Caco-2 (cell line): ENCODE measurements around the gene LRRC8E. TPM values are rescaled to one million over a fixed set of nuclear protein-coding genes. Genes with fewer than 3 reads are reported as not detected.

Experiments
- BruUV-seq: library from RNA; stranded (reverse); fragments of 400-500 nt; replicated peaks from 2 replicates; lab custom pipeline; 2021; lab: Mats Ljungman, UMichigan
- CTCF ChIA-PET: fragments of 300-600 bp; sonication (Branson Sonifier 250); formaldehyde crosslinking; loops from one replicate; lab custom pipeline; 2022; ENCODE audit warnings: antibody characterized with exemption; lab: Charles Lee
- POLR2A ChIA-PET: fragments of 300-600 bp; sonication (Branson Sonifier 250); formaldehyde crosslinking; loops from one replicate; lab custom pipeline; 2022; ENCODE audit warnings: antibody characterized with exemption; lab: Charles Lee
- DNase-seq, 2 experiments: peaks; one replicate each; pipeline versions ENCODE4 v3.0.0 to v3.0.0-alpha.2; 2020 to 2022
- H3K27me3 ChIP-seq: replicated peaks from 2 replicates; pipeline ENCODE4 v1.6.0; 2011; ENCODE audit warnings: low read length; ENCODE audit not compliant: control insufficient read depth, insufficient read depth
- H3K36me3 ChIP-seq: 2 replicates; pipeline ENCODE4 v1.5.1; 2011; ENCODE audit warnings: low read length; ENCODE audit not compliant: control insufficient read depth, insufficient read depth
- H3K4me1 ChIP-seq: fragments of 250-450 bp; sonication (Bioruptor Pico); 2 replicates; pipeline ENCODE4 v1.5.1; 2020; ENCODE audit warnings: mild to moderate bottlenecking
- H3K4me3 ChIP-seq: 2 replicates; pipeline ENCODE4 v1.5.1; 2011; ENCODE audit warnings: low read depth, mild to moderate bottlenecking, control low read depth, low read length
- H3K9me3 ChIP-seq: fragments of 250-450 bp; sonication (Bioruptor Pico); 2 replicates; pipeline ENCODE4 v1.5.1; 2020; ENCODE audit warnings: mild to moderate bottlenecking, moderate library complexity
- H3K27ac Mint-ChIP-seq: one replicate; pipeline ENCODE4 v1.8.0; 2022; ENCODE audit warnings: mixed read lengths; ENCODE audit not compliant: unreplicated experiment
- H3K27me3 Mint-ChIP-seq: one replicate; pipeline ENCODE4 v1.8.0; 2022; ENCODE audit warnings: mixed read lengths; ENCODE audit not compliant: insufficient read depth, unreplicated experiment
- H3K36me3 Mint-ChIP-seq: one replicate; pipeline ENCODE4 v1.8.0; 2022; ENCODE audit warnings: mild to moderate bottlenecking, mixed read lengths; ENCODE audit not compliant: insufficient read depth, unreplicated experiment
- H3K4me1 Mint-ChIP-seq: one replicate; pipeline ENCODE4 v1.8.0; 2022; ENCODE audit warnings: low read depth, mixed read lengths; ENCODE audit not compliant: unreplicated experiment
- H3K4me3 Mint-ChIP-seq: one replicate; pipeline ENCODE4 v1.8.0; 2022; ENCODE audit warnings: mild to moderate bottlenecking, moderate library complexity, mixed read lengths; ENCODE audit not compliant: unreplicated experiment
- H3K9me3 Mint-ChIP-seq: one replicate; pipeline ENCODE4 v1.8.0; 2022; ENCODE audit warnings: mixed read lengths; ENCODE audit not compliant: unreplicated experiment
- intact Hi-C: fragments of 100-400 bp; cut with micrococcal nuclease; formaldehyde crosslinking; loops from one replicate; pipeline ENCODE4 v1.10.0; 2022; ENCODE audit not compliant: unreplicated experiment
- total RNA-seq: library from RNA; stranded (reverse); gene quantifications from 2 replicates; pipeline ENCODE4 v1.2.3, GENCODE V29; 2022
- TF ChIP-seq, protein P1 (sequence below), 2 experiments: fragments of 200-600 bp in 1 of 2; IDR thresholded peaks; 1 replicate in 1 of 2; 2 replicates in 1 of 2; pipeline versions ENCODE4 v1.5.1 to v1.8.0; 2011 to 2022; ENCODE audit warnings: antibody characterized with exemption in 1 of 2, control low read depth in 1 of 2, inconsistent platforms in 1 of 2, low read depth in 1 of 2, low read length in 1 of 2, mild to moderate bottlenecking in 1 of 2, moderate library complexity in 1 of 2; ENCODE audit not compliant: insufficient read depth in 1 of 2, severe bottlenecking in 1 of 2, unreplicated experiment in 1 of 2

The LRRC8E gene
- total RNA-seq, 1 experiment from 2014 or later, result 6.7 TPM

DNA sequence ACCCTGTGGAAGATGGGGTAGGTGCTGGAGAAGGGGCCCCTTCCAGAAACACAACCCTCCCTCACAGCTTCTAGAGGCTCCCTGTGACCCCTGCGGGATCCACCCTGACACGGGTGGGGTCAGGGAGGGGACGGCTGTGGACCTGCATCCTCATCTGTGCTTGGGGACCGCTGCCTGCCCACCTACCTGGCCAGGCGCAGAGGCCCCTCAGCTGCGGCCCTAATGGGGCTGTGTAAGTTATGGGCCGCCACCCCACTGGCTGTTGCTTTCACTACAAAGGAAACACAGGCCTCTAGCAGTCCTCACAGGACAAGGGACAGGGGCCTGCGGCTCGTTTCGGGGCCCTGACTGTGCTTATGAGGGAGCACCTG, 44.6 kb downstream of the LRRC8E start:
- H3K4me3 Mint-ChIP-seq, result no peak overlapping the region
- Histone ChIP-seq H3K27me3 (no peaks in the 10 kb centered on the region), H3K4me1 (peaks cover 9% of the 10 kb centered on the region; the same call in 1 of the 2 replicates), H3K4me3 (no peak overlapping the region), H3K36me3 (peaks cover 1% of the 10 kb centered on the region; the same call in 1 of the 2 replicates), H3K9me3 (no peaks in the 10 kb centered on the region)
- ChIA-PET POLR2A (no interaction called here), CTCF (no interaction called here)
- H3K4me1 Mint-ChIP-seq, result peaks cover 10% of the 10 kb centered on the region
- DNase-seq, result no peak
- H3K9me3 Mint-ChIP-seq, result no peaks in the 10 kb centered on the region
- intact Hi-C loops, result no loop called here
- no peak overlapping the region for H3K27ac Mint-ChIP-seq
- BruUV-seq, result no TSS peak
- TF ChIP-seq, protein P1, sequence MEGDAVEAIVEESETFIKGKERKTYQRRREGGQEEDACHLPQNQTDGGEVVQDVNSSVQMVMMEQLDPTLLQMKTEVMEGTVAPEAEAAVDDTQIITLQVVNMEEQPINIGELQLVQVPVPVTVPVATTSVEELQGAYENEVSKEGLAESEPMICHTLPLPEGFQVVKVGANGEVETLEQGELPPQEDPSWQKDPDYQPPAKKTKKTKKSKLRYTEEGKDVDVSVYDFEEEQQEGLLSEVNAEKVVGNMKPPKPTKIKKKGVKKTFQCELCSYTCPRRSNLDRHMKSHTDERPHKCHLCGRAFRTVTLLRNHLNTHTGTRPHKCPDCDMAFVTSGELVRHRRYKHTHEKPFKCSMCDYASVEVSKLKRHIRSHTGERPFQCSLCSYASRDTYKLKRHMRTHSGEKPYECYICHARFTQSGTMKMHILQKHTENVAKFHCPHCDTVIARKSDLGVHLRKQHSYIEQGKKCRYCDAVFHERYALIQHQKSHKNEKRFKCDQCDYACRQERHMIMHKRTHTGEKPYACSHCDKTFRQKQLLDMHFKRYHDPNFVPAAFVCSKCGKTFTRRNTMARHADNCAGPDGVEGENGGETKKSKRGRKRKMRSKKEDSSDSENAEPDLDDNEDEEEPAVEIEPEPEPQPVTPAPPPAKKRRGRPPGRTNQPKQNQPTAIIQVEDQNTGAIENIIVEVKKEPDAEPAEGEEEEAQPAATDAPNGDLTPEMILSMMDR (IDR thresholded peaks at IDR 0.05; ENCODE audit: insufficient read depth in 1 of 2, low read depth in 1 of 2, low read length in 1 of 2, severe bottlenecking in 1 of 2, unreplicated experiment in 1 of 2), result no peak
- no peaks in the 10 kb centered on the region for H3K27me3 Mint-ChIP-seq
- peaks cover 86% of the 10 kb centered on the region for H3K36me3 Mint-ChIP-seq

DNA sequence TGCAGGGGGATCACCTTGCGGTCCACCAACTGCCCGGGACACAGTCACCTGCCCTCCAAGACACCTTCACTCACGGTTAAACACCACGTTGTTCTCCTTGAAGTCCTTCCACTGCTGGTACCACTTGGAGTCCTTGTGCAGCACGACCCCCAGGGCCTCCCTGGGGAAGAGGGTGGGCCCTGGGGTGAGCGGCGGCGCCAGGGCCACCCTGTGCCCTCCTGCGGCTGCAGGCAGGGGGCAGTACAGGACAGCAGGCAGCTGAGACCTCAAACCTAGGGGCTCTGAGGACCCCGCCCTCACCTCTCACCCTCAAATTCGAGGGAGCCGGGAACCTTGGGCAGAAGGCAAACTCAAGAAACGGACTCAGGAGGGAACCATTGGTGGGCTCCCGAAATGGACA, 45.1 kb downstream of the LRRC8E start:
- no peak overlapping the region for H3K27ac Mint-ChIP-seq
- POLR2A ChIA-PET, result interaction anchor here (0.6 kb wide), 1 partner anchor 18 kb away, joined by 6 read pairs; the partner anchor contains the start of gene TGFBR3L
- Histone ChIP-seq H3K4me1 (peaks cover 9% of the 10 kb centered on the region; the same call in 1 of the 2 replicates), H3K36me3 (peaks cover 1% of the 10 kb centered on the region; the same call in 1 of the 2 replicates), H3K4me3 (no peak overlapping the region), H3K27me3 (no peaks in the 10 kb centered on the region), H3K9me3 (no peaks in the 10 kb centered on the region)
- BruUV-seq, result no TSS peak
- no peaks in the 10 kb centered on the region for H3K27me3 Mint-ChIP-seq
- intact Hi-C loops, result no loop called here
- H3K4me1 Mint-ChIP-seq, result peaks cover 9% of the 10 kb centered on the region
- no peak overlapping the region for H3K4me3 Mint-ChIP-seq
- H3K36me3 Mint-ChIP-seq, result peaks cover 81% of the 10 kb centered on the region
- no peaks in the 10 kb centered on the region for H3K9me3 Mint-ChIP-seq
- TF ChIP-seq, protein P1 (IDR thresholded peaks at IDR 0.05; ENCODE audit: insufficient read depth in 1 of 2, low read depth in 1 of 2, low read length in 1 of 2, severe bottlenecking in 1 of 2, unreplicated experiment in 1 of 2), result peak in 1 of 2 experiments; percentile 38
- DNase-seq, result no peak
- CTCF ChIA-PET, result interaction anchor here (0.6 kb wide), 1 partner anchor 19 kb away, joined by 3 read pairs; no protein-coding TSS in a partner anchor

DNA sequence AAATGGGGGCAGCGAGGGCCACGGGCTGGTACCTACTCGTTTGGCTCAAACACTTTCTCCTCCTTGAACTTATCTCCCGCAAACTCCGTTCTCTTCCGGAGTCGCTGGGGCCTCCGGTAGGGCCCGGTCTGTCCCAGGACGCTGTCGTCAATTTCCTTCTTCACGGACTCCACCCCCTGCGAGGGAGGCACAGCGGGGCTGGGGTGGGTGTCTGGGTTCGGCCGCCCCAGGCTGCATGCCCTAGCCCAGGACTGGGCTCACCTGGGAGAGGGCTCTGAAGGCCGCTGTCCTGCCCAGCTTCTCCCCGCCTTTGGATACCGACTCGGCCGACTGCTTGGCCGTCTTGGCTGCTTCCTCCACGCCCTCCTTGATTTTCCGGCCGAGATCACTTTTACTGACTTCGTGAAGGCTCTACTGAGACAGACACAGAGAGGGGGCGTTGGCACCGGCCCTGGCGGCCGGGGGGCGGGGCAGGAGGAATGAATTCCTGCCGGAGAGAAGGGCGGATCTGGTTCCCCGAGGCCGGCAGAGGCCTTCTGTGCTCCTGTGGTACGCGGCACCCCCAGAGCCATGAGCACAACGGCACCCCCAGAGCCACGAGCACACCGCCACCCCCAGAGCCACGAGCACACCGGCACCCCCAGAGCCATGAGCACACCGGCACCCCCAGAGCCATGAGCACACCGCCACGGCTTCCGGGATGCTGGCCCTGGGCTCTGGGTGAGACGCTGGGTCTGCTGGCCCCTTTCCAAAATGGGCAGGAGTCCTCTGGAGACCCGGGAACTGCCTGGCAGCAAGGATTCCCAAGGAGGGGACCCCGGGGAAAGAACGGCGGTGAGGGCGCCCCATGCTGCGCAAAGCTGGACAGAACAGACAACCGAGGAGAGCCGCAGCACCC, 45.8 kb downstream of the LRRC8E start:
- Mint-ChIP-seq H3K9me3 (no peaks in the 10 kb centered on the region), H3K4me1 (peaks cover 3% of the 10 kb centered on the region), H3K27ac (no peak overlapping the region), H3K4me3 (no peak overlapping the region), H3K27me3 (no peaks in the 10 kb centered on the region), H3K36me3 (peaks cover 81% of the 10 kb centered on the region)
- no peaks in the 10 kb centered on the region for H3K9me3 ChIP-seq
- ChIA-PET CTCF (interaction anchor here (0.6 kb wide), 1 partner anchor 18 kb away, joined by 3 read pairs; no protein-coding TSS in a partner anchor), POLR2A (interaction anchor here (0.6 to 1.2 kb wide), 2 partner anchors 10 to 19 kb away, joined by 6 to 7 read pairs; partner anchors contain the start of genes TGFBR3L and TIMM44)
- H3K36me3 ChIP-seq, result peaks cover 1% of the 10 kb centered on the region; the same call in 1 of the 2 replicates
- TF ChIP-seq, protein P1 (IDR thresholded peaks at IDR 0.05; ENCODE audit: insufficient read depth in 1 of 2, low read depth in 1 of 2, low read length in 1 of 2, severe bottlenecking in 1 of 2, unreplicated experiment in 1 of 2), result no peak
- no peaks in the 10 kb centered on the region for H3K27me3 ChIP-seq
- intact Hi-C loops, result no loop called here
- peaks cover 6% of the 10 kb centered on the region; the same call in 1 of the 2 replicates for H3K4me1 ChIP-seq
- no peak for DNase-seq
- BruUV-seq, result no TSS peak
- H3K4me3 ChIP-seq, result no peak overlapping the region
